ENCODE measurements around the gene CYP1A1.
"Not testable (repeated sequence)": the region's sequence is repeated elsewhere in the genome, so short reads cannot be mapped to it uniquely, and the experiment has no call there.

Gene CYP1A1

GRCh38 chr15:74725225-74725774, at the start of gene CYP1A1:
Gene CYP1A1 (minus strand): TSS chr15:74725528. CDS start chr15:74723097, 2,431 bp downstream.
- DNase-seq: peak in 1 of 2 experiments; percentile 16

- peak; percentile 60 to 64 for DNase-seq
Measured at GRCh38 chr15:74773731-74774252, 48.5 kb upstream of the CYP1A1 start.

GRCh38 chr15:74773329-74773728, 48.0 kb upstream of the CYP1A1 start:
- no peak for DNase-seq

- DNase-seq: no peak
Measured at GRCh38 chr15:74770211-74770903, 45.0 kb upstream of the CYP1A1 start.

GRCh38 chr15:74769463-74770025, 44.2 kb upstream of the CYP1A1 start:
- no peak for DNase-seq

- DNase-seq: peak; percentile 59 to 66
Measured at GRCh38 chr15:74768771-74769342, 43.5 kb upstream of the CYP1A1 start.

GRCh38 chr15:74768099-74768770, 42.9 kb upstream of the CYP1A1 start:
- DNase-seq: peak in 1 of 2 experiments; percentile 34

- DNase-seq: peak in 1 of 2 experiments; percentile 48
Measured at GRCh38 chr15:74767167-74768098, 42.1 kb upstream of the CYP1A1 start.

- no peak for DNase-seq
Measured at GRCh38 chr15:74763416-74763815, 38.1 kb upstream of the CYP1A1 start.

GRCh38 chr15:74762791-74763150, 37.4 kb upstream of the CYP1A1 start:
- no peak for DNase-seq

GRCh38 chr15:74758736-74759135, 33.4 kb upstream of the CYP1A1 start:
- DNase-seq: no peak

- DNase-seq: no peak
Measured at GRCh38 chr15:74754593-74755215, 29.4 kb upstream of the CYP1A1 start.

GRCh38 chr15:74752531-74752930, 27.2 kb upstream of the CYP1A1 start:
- no peak for DNase-seq

- DNase-seq: no peak
Measured at GRCh38 chr15:74752011-74752410, 26.7 kb upstream of the CYP1A1 start.

- no peak for DNase-seq
Measured at GRCh38 chr15:74750751-74751150, 25.4 kb upstream of the CYP1A1 start.

GRCh38 chr15:74749832-74750231, 24.5 kb upstream of the CYP1A1 start:
- no peak for DNase-seq

GRCh38 chr15:74748322-74748946, 23.1 kb upstream of the CYP1A1 start, which contains the start of gene CYP1A2:
Gene CYP1A2 (plus strand): TSS chr15:74748845. CDS start chr15:74749739, 894 bp downstream.
- no peak for DNase-seq

GRCh38 chr15:74746389-74746788, 21.1 kb upstream of the CYP1A1 start:
- DNase-seq: no peak

- no peak for DNase-seq
Measured at GRCh38 chr15:74742422-74742821, 17.1 kb upstream of the CYP1A1 start.

- DNase-seq: not testable (repeated sequence)
Measured at GRCh38 chr15:74738239-74738638, 12.9 kb upstream of the CYP1A1 start.

GRCh38 chr15:74735305-74735704, 10.0 kb upstream of the CYP1A1 start:
- no peak for DNase-seq
